ENCODE data around the gene RNGTT. TPM values are rescaled to one million over a fixed set of nuclear protein-coding genes. Genes with fewer than 3 reads are reported as not detected.

RNGTT gene
- total RNA-seq, 2 donors from 2014 or later: 7.5 to 11.3 TPM

DNA sequence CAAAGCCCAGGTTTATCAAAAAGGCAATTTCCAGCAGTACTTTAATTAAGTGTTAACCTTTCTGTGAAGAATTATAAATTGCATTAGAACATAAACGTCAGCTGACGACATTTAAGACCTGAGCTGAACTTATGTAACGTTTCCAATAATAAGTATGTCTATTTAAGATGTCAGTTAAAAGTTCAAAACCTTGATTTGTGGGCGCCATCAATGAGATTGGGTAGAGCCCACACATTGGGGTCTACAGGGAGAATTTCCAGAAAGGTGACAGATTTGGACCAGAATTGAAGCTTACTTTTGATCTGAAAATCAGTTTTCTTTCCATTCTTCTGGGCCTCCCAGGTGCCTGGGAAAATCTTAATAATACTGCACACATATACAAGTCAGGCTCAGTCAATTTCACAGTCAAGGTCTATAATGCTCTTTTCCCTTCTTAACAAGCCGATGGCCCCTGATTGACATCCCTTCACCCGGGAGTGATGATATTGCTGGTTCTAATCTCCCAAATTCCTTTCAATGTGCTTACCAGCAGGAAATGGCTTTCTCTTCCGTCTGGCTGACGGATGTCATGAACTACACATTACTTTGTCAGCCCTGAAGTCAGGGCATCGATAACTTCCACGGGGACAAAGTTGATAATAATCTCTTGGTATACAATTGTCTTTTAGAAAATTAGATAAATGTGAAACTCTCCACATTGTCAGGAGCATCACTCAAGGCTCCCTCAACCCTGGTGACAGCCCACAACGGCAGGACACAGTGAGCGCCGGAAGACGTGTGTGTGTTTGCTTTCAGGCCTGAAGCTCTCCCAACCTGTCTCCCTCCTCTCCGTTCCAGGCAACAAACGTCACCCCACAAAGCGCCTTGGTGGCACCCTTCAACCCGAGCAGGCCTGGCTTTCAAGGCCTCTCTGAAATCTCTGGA, 400.8 kb downstream of the RNGTT start:
- Histone ChIP-seq H3K36me3 (no peaks in the 10 kb centered on the region), H3K27me3 (no peaks in the 10 kb centered on the region), H3K4me3 (no peak overlapping the region), H3K9me3 (no peaks in the 10 kb centered on the region), H3K4me1 (no peaks in the 10 kb centered on the region), H3K27ac (no peak overlapping the region)
- TF ChIP-seq, protein P1, sequence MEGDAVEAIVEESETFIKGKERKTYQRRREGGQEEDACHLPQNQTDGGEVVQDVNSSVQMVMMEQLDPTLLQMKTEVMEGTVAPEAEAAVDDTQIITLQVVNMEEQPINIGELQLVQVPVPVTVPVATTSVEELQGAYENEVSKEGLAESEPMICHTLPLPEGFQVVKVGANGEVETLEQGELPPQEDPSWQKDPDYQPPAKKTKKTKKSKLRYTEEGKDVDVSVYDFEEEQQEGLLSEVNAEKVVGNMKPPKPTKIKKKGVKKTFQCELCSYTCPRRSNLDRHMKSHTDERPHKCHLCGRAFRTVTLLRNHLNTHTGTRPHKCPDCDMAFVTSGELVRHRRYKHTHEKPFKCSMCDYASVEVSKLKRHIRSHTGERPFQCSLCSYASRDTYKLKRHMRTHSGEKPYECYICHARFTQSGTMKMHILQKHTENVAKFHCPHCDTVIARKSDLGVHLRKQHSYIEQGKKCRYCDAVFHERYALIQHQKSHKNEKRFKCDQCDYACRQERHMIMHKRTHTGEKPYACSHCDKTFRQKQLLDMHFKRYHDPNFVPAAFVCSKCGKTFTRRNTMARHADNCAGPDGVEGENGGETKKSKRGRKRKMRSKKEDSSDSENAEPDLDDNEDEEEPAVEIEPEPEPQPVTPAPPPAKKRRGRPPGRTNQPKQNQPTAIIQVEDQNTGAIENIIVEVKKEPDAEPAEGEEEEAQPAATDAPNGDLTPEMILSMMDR (IDR thresholded peaks at IDR 0.05): no peak
- DNase-seq (ENCODE audit: low spot score): no peak

DNA sequence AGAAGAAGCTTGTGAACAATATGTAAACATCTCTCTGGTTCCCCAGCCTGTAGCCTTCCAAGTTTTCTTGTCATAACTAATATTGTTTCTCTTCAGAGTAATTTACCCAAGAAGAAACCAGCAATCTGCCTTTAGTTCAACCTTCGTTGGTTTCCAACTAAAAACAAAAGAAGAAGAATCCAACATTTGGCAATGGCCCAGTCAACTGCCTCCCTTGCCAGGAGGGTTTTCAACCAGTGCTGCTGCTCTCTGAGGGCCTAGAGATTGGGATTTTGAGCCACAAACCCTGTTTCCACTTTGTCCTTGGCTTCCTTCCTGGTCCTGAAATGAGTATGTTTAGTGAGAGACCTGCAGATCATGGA, 401.5 kb downstream of the RNGTT start:
- TF ChIP-seq, protein P1 (IDR thresholded peaks at IDR 0.05): no peak
- Histone ChIP-seq H3K4me1 (no peaks in the 10 kb centered on the region), H3K27ac (no peak overlapping the region), H3K27me3 (no peaks in the 10 kb centered on the region), H3K36me3 (no peaks in the 10 kb centered on the region), H3K9me3 (no peaks in the 10 kb centered on the region), H3K4me3 (no peak overlapping the region)
- no peak for DNase-seq (ENCODE audit: low spot score)

DNA sequence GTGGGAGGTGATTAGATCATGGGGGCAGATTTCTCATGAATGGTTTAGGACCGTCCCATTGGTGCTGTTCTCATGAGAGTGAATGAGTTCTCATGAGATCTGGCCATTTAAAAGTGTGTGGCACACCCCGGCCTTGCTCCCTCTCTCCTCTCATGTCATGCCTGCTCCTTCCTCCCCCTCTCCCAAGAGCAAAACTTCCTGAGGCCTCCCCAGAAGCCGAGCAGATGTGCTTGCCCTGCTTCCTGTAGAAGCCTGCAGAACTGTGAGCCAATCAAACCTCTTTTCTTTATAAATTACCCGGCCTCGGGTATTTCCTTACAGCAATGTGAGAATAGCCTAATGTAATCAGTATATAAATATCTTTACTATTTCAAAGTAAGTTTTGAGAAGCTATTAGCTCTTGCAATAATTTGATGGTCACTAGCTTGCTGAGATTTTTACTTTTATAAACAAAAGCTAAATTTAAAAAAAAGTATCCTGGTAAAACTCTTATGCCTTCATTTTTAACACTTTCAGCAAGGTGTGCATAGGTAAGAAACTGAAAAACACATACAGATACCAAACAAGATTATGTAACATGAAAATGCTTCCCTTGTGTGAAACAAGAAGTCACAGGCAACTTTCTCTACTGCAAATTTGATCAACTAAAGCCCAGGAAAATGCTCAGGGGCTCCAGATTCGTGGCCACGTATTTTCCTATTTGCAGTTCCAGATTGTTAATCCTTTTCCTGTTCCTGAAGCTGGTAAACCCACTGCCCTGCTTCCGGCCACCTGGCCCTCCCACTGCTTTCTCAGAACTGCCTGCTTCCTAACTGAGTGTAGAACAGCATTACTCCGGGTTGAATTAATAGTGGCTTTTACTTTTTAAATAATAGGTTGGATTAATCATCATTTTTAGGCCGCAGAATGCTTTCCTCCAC, 402.1 kb downstream of the RNGTT start:
- H3K4me1 ChIP-seq: no peaks in the 10 kb centered on the region
- TF ChIP-seq, protein P1 (IDR thresholded peaks at IDR 0.05): no peak

More for the DNA sequence above, 402.1 kb downstream of the RNGTT start:
- Histone ChIP-seq H3K27me3 (no peaks in the 10 kb centered on the region), H3K36me3 (no peaks in the 10 kb centered on the region), H3K27ac (no peak overlapping the region), H3K9me3 (no peaks in the 10 kb centered on the region), H3K4me3 (no peak overlapping the region)
- DNase-seq (ENCODE audit: low spot score): no peak

Other genes starting within 250 kb of the RNGTT start
- 100 to 1,000 TPM; 180 to 201 TPM for gene PNRC1, start 117.1 kb upstream of the RNGTT start, total RNA-seq
- gene SRSF12, start 154.5 kb upstream of the RNGTT start, total RNA-seq: under 1 TPM in 1 of 2 donors, not detected in 1; 0.75 TPM
- gene PM20D2, start 182.4 kb upstream of the RNGTT start, total RNA-seq: 10 to 100 TPM; 13.3 to 15.5 TPM